Measurements from ENCODE around the gene FNIP2. TPM values are rescaled to one million over a fixed set of nuclear protein-coding genes. Genes with fewer than 3 reads are reported as not detected.
"Not testable (repeated sequence)": the region's sequence is repeated elsewhere in the genome, so short reads cannot be mapped to it uniquely, and the experiment has no call there.

FNIP2 gene
- total RNA-seq, 3 donors from 2014 or later (not counting 1 experiment from before 2014, with no cell fraction given): 19.4 to 22.6 (median 21.8) TPM

- H3K27ac Mint-ChIP-seq; H3K27me3 ChIP-seq (ENCODE audit: control insufficient read depth, insufficient read depth, low read length); H3K4me1 Mint-ChIP-seq; H3K9me3 Mint-ChIP-seq; H3K4me1 ChIP-seq (ENCODE audit: control insufficient read depth, insufficient read depth, low read length); H3K27ac ChIP-seq (ENCODE audit: low read length); DNase-seq; H3K4me3 ChIP-seq (ENCODE audit: low read length); intact Hi-C loops (cut with micrococcal nuclease); H3K4me3 Mint-ChIP-seq; H3K36me3 ChIP-seq (ENCODE audit: control insufficient read depth, insufficient read depth, low read length); ATAC-seq: not testable (repeated sequence)
- H3K9me3 ChIP-seq (ENCODE audit: control insufficient read depth, insufficient read depth, low read length): peaks cover 12% of the 10 kb centered on the region
- Mint-ChIP-seq H3K36me3 (peaks cover 16% of the 10 kb centered on the region), H3K27me3 (ENCODE audit: low read depth in 2 of 2) (peaks cover 5 to 15% of the 10 kb centered on the region in 2 donors)
- WGBS (ENCODE audit: insufficient coverage): 87% methylated on average over 9 of the region's 9 CpGs
Measured at GRCh38 chr4:158956345-158956744, 187.5 kb downstream of the FNIP2 start.

- H3K27me3 ChIP-seq (ENCODE audit: control insufficient read depth, insufficient read depth, low read length); H3K4me3 Mint-ChIP-seq; intact Hi-C loops (cut with micrococcal nuclease); H3K27ac ChIP-seq (ENCODE audit: low read length); H3K4me3 ChIP-seq (ENCODE audit: low read length); ATAC-seq; H3K4me1 ChIP-seq (ENCODE audit: control insufficient read depth, insufficient read depth, low read length); H3K9me3 Mint-ChIP-seq; H3K36me3 ChIP-seq (ENCODE audit: control insufficient read depth, insufficient read depth, low read length); H3K27ac Mint-ChIP-seq; H3K4me1 Mint-ChIP-seq; H3K36me3 Mint-ChIP-seq; DNase-seq: not testable (repeated sequence)
- H3K9me3 ChIP-seq (ENCODE audit: control insufficient read depth, insufficient read depth, low read length): peaks cover 12% of the 10 kb centered on the region
- peaks cover 5 to 15% of the 10 kb centered on the region in 2 donors for H3K27me3 Mint-ChIP-seq (ENCODE audit: low read depth in 2 of 2)
- WGBS (ENCODE audit: insufficient coverage): 95% methylated on average over 3 of the region's 3 CpGs
Measured at GRCh38 chr4:158956918-158957317, 188.1 kb downstream of the FNIP2 start.

Other genes starting within 250 kb of the FNIP2 start
- gene RXFP1, start 247.1 kb upstream of the FNIP2 start, total RNA-seq: not detected
- gene C4orf46, start 97.1 kb upstream of the FNIP2 start, total RNA-seq: 10 to 100 TPM in 2 of 3 donors, 1 to 10 TPM in 1; 9.7 to 15.3 (median 12.8) TPM
- 10 to 100 TPM; 20.3 to 36.7 (median 22.2) TPM for gene ETFDH, start 96.7 kb upstream of the FNIP2 start, total RNA-seq
- gene PPID, start 45.6 kb upstream of the FNIP2 start, total RNA-seq: 10 to 100 TPM; 21.5 to 30.7 (median 21.8) TPM

Data from natural killer cell (primary cell).